ENCODE measurements around the gene CLCN7. TPM values are rescaled to one million over a fixed set of nuclear protein-coding genes. Genes with fewer than 3 reads are reported as not detected.
"Not testable (repeated sequence)": the region's sequence is repeated elsewhere in the genome, so short reads cannot be mapped to it uniquely, and the experiment has no call there.

CLCN7 gene
- total RNA-seq, 4 donors from 2014 or later: 46.3 to 140 (median 72.4) TPM

GRCh38 chr16:1470481-1471251 is 4.2 kb downstream of the CLCN7 start:
- 64 to 77% methylated on average over 14 of the region's 14 CpGs for WGBS, 2 donors
- DNase-seq (ENCODE audit: low spot score in 2 of 2): no peak
- H3K4me3 ChIP-seq (ENCODE audit: low read depth, poor library complexity, severe bottlenecking): no peak overlapping the region
- intact Hi-C loops (cut with DNase I; ENCODE audit: low total_unique reads): no loop called here
- TF ChIP-seq, protein P1, sequence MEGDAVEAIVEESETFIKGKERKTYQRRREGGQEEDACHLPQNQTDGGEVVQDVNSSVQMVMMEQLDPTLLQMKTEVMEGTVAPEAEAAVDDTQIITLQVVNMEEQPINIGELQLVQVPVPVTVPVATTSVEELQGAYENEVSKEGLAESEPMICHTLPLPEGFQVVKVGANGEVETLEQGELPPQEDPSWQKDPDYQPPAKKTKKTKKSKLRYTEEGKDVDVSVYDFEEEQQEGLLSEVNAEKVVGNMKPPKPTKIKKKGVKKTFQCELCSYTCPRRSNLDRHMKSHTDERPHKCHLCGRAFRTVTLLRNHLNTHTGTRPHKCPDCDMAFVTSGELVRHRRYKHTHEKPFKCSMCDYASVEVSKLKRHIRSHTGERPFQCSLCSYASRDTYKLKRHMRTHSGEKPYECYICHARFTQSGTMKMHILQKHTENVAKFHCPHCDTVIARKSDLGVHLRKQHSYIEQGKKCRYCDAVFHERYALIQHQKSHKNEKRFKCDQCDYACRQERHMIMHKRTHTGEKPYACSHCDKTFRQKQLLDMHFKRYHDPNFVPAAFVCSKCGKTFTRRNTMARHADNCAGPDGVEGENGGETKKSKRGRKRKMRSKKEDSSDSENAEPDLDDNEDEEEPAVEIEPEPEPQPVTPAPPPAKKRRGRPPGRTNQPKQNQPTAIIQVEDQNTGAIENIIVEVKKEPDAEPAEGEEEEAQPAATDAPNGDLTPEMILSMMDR (IDR thresholded peaks at IDR 0.05): no peak
- TF ChIP-seq POLR2A (IDR thresholded peaks at IDR 0.05): no peak

DNA sequence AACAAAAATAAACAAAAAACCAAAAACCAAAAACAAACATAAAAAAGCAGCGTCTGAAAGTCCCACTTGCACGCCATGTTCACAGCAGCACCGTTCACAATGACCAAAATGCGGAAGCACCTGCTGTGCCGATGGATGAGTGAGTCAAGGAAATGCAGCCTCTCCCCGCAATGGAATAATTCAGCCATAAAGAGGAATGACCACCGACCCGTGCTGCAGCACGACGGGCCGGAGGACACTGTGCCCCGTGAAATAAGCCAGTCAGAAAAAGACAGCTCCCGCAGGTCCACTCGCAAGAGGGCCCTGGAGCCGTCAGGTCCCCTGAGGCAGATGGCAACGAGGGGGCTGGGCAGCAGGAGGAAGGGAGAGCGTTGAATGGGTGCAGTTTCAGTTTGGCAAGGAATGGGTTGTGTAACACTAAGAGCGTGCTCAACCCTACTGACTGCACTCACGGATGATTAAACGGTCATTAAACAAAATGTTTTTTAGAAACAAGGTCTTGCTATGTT is 5.1 kb downstream of the CLCN7 start:
- no peak for DNase-seq (ENCODE audit: low spot score in 2 of 2)
- H3K4me3 ChIP-seq (ENCODE audit: low read depth, poor library complexity, severe bottlenecking): no peak overlapping the region
- intact Hi-C loops (cut with DNase I; ENCODE audit: low total_unique reads): loop anchor here (10.0 kb wide), 1 partner anchor 275 kb away; no protein-coding TSS in a partner anchor
- no peak for TF ChIP-seq POLR2A (IDR thresholded peaks at IDR 0.05)
- WGBS, 2 donors: 73 to 85% methylated on average over 20 of the region's 20 CpGs

DNA sequence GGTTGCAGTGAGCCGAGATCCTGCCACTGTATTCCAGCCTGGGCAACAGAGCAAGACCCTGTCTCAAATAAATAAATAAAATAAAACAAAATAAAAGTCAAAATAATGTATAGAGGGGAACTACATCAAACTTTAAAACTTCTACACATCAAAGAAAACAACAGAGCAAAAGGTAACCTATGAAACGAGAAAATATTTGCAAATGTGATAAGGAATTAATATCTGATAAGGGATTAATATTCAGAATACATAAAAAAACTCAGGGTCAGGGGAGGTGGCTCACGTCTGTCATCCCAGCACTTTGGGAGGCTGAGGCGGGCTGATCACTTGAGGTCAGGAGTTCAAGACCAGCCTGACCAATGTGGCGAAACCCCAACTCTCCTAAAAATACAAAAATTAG is 5.7 kb downstream of the CLCN7 start:
- not testable (repeated sequence) for H3K4me3 ChIP-seq (ENCODE audit: low read depth, poor library complexity, severe bottlenecking); DNase-seq (ENCODE audit: low spot score in 2 of 2)
- WGBS, 2 donors: 70 to 85% methylated on average over 5 of the region's 5 CpGs
- intact Hi-C loops (cut with DNase I; ENCODE audit: low total_unique reads): loop anchor here (10.0 kb wide), 1 partner anchor 276 kb away; no protein-coding TSS in a partner anchor

GRCh38 chr16:1468426-1468810 is 6.4 kb downstream of the CLCN7 start:
- DNase-seq (ENCODE audit: low spot score in 2 of 2): no peak
- intact Hi-C loops (cut with DNase I; ENCODE audit: low total_unique reads): loop anchor here (10.0 kb wide), 1 partner anchor 276 kb away; no protein-coding TSS in a partner anchor
- no peak overlapping the region for H3K4me3 ChIP-seq (ENCODE audit: low read depth, poor library complexity, severe bottlenecking)
- WGBS, 2 donors: 73 to 76% methylated on average over 22 of the region's 22 CpGs
- TF ChIP-seq, protein P1 (IDR thresholded peaks at IDR 0.05): no peak
- no peak for TF ChIP-seq POLR2A (IDR thresholded peaks at IDR 0.05)

- DNase-seq (ENCODE audit: low spot score in 2 of 2): no peak
- TF ChIP-seq, protein P1 (IDR thresholded peaks at IDR 0.05): no peak
- TF ChIP-seq POLR2A (IDR thresholded peaks at IDR 0.05): no peak
- intact Hi-C loops (cut with DNase I; ENCODE audit: low total_unique reads): loop anchor here (10.0 kb wide), 1 partner anchor 278 kb away; no protein-coding TSS in a partner anchor
- no peak overlapping the region for H3K4me3 ChIP-seq (ENCODE audit: low read depth, poor library complexity, severe bottlenecking)
- WGBS, 2 donors: 78 to 85% methylated on average over 9 to 14 of the region's 14 CpGs
Measured at GRCh38 chr16:1466968-1467521, 7.8 kb downstream of the CLCN7 start.

DNA sequence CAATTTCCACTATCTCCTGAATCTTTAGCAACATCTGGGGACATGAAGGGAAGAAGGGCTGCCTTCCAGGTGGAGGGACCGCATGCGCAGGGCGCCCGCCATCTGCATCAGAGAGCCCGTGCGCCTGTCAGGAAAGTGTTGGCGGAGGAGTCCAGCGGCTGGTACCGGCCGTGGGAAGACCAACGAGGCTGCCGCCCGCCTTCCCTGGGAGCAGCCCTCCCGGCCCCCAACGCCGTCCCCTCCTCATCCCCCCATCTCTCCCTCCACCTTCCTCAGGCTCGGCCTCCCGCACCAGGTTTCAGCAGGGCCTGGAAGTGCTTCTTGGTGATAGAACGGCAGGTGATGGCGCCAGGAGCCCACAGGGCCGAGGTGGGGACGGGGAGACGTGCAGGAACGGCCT is 8.8 kb downstream of the CLCN7 start:
- WGBS, 2 donors: 90 to 91% methylated on average over 24 of the region's 24 CpGs
- no peak for TF ChIP-seq POLR2A (IDR thresholded peaks at IDR 0.05)
- TF ChIP-seq, protein P1 (IDR thresholded peaks at IDR 0.05): no peak
- no peak for DNase-seq (ENCODE audit: low spot score in 2 of 2)
- no peak overlapping the region for H3K4me3 ChIP-seq (ENCODE audit: low read depth, poor library complexity, severe bottlenecking)
- intact Hi-C loops (cut with DNase I; ENCODE audit: low total_unique reads): loop anchor here (10.0 kb wide), 1 partner anchor 279 kb away; no protein-coding TSS in a partner anchor
